Fibroblast of lung (primary cell): ENCODE measurements around the gene WNK1. TPM values are rescaled to one million over a fixed set of nuclear protein-coding genes. Genes with fewer than 3 reads are reported as not detected.
"Not testable (repeated sequence)": the region's sequence is repeated elsewhere in the genome, so short reads cannot be mapped to it uniquely, and the experiment has no call there.

ENCODE experiments used
- DNase-seq, 2 donors: peaks; one replicate each; pipeline versions ENCODE4 v3.0.0 to v3.0.0-alpha.2; 2010; ENCODE audit warnings: low read depth in 2 of 2
- H2AFZ ChIP-seq: 2 replicates; pipeline ENCODE4 v1.5.1; 2012; ENCODE audit warnings: low read length, control low read depth, inconsistent platforms
- H3K27ac ChIP-seq: 2 replicates; pipeline ENCODE4 v1.5.1; 2011; ENCODE audit warnings: low read length, control low read depth; ENCODE audit not compliant: insufficient read depth
- H3K27me3 ChIP-seq: 2 replicates; pipeline ENCODE4 v1.5.1; 2011; ENCODE audit warnings: mild to moderate bottlenecking, low read length; ENCODE audit not compliant: control insufficient read depth, insufficient read depth
- H3K36me3 ChIP-seq: 2 replicates; pipeline ENCODE4 v1.5.1; 2011; ENCODE audit warnings: low read length; ENCODE audit not compliant: control insufficient read depth, insufficient read depth
- H3K4me1 ChIP-seq: 2 replicates; pipeline ENCODE4 v1.5.1; 2011; ENCODE audit warnings: low read length; ENCODE audit not compliant: control insufficient read depth, insufficient read depth; ENCODE audit errors: extremely low read depth
- H3K4me2 ChIP-seq: 2 replicates; pipeline ENCODE4 v1.5.1; 2011; ENCODE audit warnings: low read length, control low read depth; ENCODE audit not compliant: insufficient read depth; ENCODE audit errors: extremely low read depth
- H3K4me3 ChIP-seq, 4 experiments: fragments of 200-600 bp in 1 of 4; sonication (generic) in 1 of 4; replicated peaks in 1 of 4; 2 replicates each; pipeline ENCODE4 v1.5.1; 2011 to 2016; ENCODE audit warnings: low read length in 4 of 4, low read depth in 3 of 4, mild to moderate bottlenecking in 3 of 4, control low read depth in 2 of 4, inconsistent platforms in 1 of 4, mixed read lengths in 1 of 4; ENCODE audit not compliant: insufficient read depth in 1 of 4; ENCODE audit errors: control extremely low read depth in 1 of 4
- H3K79me2 ChIP-seq: 2 replicates; pipeline ENCODE4 v1.5.1; 2012; ENCODE audit warnings: mild to moderate bottlenecking, low read length, inconsistent platforms; ENCODE audit not compliant: control insufficient read depth, insufficient read depth
- H3K9ac ChIP-seq: 2 replicates; pipeline ENCODE4 v1.5.1; 2011; ENCODE audit warnings: mild to moderate bottlenecking, low read length, control low read depth; ENCODE audit not compliant: insufficient read depth
- H3K9me3 ChIP-seq: 2 replicates; pipeline ENCODE4 v1.5.1; 2012; ENCODE audit warnings: low read depth, low read length; ENCODE audit not compliant: control insufficient read depth, insufficient read depth
- H4K20me1 ChIP-seq: 2 replicates; pipeline ENCODE4 v1.5.1; 2011; ENCODE audit warnings: low read length; ENCODE audit not compliant: control insufficient read depth, insufficient read depth; ENCODE audit errors: extremely low read depth
- EZH2 ChIP-seq: IDR thresholded peaks from 2 replicates; pipeline ENCODE4 v1.5.1; 2012; ENCODE audit warnings: low read length, control low read depth, mild to moderate bottlenecking; ENCODE audit errors: missing control alignments
- polyA plus RNA-seq, 2 donors: library from polyadenylated mRNA; depleted of rRNA in 1 of 2; stranded (reverse) in 1 of 2; unstranded in 1 of 2; fragments of >200 nt; gene quantifications; 2 replicates each; pipeline ENCODE4 v1.2.1, GENCODE V29; 2011 to 2012; ENCODE audit warnings: missing spikeins in 1 of 2
- total RNA-seq: library from RNA; depleted of rRNA; stranded (reverse); fragments of >200 nt; gene quantifications from 2 replicates; pipeline ENCODE4 v1.2.1, GENCODE V29; 2014
- TF ChIP-seq, protein P1 (sequence below), 2 donors: IDR thresholded peaks in 1 of 2; conservative IDR thresholded peaks in 1 of 2; 1 replicate in 1 of 2; 2 replicates in 1 of 2; pipeline ENCODE4 v1.5.1; 2011 to 2012; ENCODE audit warnings: low read length in 2 of 2, control low read depth in 1 of 2, inconsistent platforms in 1 of 2, low read depth in 1 of 2, mild to moderate bottlenecking in 1 of 2

WNK1 gene
- total and polyA plus RNA-seq, 2 donors (not counting 1 experiment from before 2014, with no cell fraction given), result 38.5 to 130 TPM

DNA sequence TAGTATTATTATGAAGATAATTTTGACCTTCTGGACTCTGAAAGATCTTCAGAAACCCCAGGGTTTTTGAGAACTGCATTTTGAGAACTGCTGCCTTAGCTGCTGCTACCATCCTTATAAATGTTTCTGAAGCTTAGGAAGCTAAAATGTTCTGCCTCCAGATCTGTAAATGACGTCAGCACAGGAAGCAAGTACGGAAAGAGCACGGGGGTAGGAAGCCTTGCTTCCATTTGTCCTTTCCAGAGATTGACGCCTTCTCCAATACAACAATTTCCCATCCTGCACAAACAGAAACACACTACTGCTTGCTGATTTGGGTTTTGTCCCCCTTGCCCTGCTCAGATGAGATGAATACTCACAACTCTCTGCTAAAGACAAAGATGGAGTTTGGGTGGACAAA is 179.2 kb downstream of the WNK1 start:
- H3K9ac ChIP-seq, result no peak overlapping the region
- no peak overlapping the region for H3K27ac ChIP-seq
- H3K4me3 ChIP-seq, result no peak overlapping the region

DNA sequence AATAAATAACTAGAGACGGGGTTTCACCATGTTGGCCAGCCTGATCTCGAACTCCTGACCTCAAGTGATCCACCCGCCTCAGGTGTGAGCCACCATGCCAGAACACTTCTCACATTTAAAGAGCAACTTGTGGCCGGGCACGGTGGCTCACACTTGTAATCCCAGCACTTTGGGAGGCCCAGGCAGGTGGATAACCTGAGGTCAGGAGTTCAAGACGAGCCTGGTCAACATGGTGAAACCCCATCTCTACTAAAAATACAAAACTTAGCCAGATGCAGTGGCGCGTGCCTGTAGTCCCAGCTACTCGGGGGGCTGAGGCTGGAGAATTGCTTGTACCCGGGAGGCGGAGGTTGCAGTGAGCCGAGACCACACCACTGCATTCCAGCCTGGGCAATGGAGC is 183.5 kb downstream of the WNK1 start:
- not testable (repeated sequence) for H3K36me3 ChIP-seq, H3K4me1 ChIP-seq, H3K9ac ChIP-seq, H3K4me2 ChIP-seq, DNase-seq, H3K9me3 ChIP-seq, H3K4me3 ChIP-seq, H4K20me1 ChIP-seq, H3K27me3 ChIP-seq, H3K27ac ChIP-seq, H2AFZ ChIP-seq
- H3K79me2 ChIP-seq, result peaks cover 13% of the 10 kb centered on the region

More for the DNA sequence above, 179.2 kb downstream of the WNK1 start:
- H3K27me3 ChIP-seq, result no peaks in the 10 kb centered on the region
- H2AFZ ChIP-seq, result no peak overlapping the region
- H4K20me1 ChIP-seq, result no peaks in the 10 kb centered on the region
- no peak for DNase-seq
- TF ChIP-seq, protein P1, sequence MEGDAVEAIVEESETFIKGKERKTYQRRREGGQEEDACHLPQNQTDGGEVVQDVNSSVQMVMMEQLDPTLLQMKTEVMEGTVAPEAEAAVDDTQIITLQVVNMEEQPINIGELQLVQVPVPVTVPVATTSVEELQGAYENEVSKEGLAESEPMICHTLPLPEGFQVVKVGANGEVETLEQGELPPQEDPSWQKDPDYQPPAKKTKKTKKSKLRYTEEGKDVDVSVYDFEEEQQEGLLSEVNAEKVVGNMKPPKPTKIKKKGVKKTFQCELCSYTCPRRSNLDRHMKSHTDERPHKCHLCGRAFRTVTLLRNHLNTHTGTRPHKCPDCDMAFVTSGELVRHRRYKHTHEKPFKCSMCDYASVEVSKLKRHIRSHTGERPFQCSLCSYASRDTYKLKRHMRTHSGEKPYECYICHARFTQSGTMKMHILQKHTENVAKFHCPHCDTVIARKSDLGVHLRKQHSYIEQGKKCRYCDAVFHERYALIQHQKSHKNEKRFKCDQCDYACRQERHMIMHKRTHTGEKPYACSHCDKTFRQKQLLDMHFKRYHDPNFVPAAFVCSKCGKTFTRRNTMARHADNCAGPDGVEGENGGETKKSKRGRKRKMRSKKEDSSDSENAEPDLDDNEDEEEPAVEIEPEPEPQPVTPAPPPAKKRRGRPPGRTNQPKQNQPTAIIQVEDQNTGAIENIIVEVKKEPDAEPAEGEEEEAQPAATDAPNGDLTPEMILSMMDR (conservative IDR thresholded peaks at IDR 0.05 in 1 of 2, IDR thresholded peaks at IDR 0.05 in 1 of 2; ENCODE audit: low read depth in 1 of 2, low read length in 2 of 2), result no peak
- no peak for TF ChIP-seq EZH2
- peaks cover 7% of the 10 kb centered on the region for H3K36me3 ChIP-seq
- no peaks in the 10 kb centered on the region for H3K4me1 ChIP-seq
- H3K9me3 ChIP-seq, result no peaks in the 10 kb centered on the region
- H3K79me2 ChIP-seq, result no peaks in the 10 kb centered on the region
- no peak overlapping the region for H3K4me2 ChIP-seq

DNA sequence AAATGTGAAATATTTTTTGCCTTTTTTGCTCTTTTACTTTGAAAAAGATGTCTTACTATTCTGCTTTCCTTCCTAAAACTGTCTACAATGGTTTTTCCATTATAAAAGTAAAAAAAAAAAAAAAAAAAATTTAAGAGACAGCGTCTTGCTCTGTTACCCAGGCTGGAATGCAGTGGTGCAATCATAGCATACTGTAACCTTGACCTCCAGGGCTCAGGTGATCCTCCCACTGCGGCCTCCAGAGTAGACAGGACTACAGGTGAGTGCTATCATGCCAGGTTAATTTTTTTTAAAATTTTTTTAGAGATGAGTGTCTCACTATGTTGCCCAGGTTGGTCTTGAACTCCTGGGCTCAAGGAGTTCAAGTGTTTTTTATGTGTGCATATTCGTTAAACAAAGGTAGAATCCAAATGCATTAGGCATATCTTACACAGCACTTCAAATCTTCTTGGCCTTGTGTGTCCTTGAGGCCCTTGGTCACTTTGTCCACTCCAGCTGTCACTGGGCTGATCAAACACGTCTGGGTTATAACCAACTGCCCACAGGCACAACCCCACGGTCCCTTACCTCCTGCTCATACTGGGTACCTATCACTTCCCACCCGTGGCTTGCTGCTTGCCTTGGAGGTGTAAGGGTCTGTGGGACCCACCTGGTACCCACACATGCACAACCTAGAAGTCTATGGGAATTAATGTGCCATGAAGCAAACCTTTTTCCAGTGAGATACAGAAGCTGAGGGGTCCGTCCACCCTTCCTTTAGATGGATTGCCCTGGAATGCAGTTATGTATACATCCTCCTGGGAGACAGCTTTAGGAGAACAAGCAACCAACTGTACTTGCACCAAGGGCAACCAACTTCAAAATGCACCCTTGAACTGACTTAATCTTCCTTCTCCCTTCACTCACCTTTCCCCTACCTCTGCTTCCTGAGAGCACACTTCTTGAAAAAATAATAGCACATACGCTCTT is 184.3 kb downstream of the WNK1 start:
- Histone ChIP-seq H3K4me2 (no peak overlapping the region), H3K9me3 (no peaks in the 10 kb centered on the region), H3K36me3 (peaks cover 1% of the 10 kb centered on the region), H3K9ac (no peak overlapping the region), H3K4me1 (no peaks in the 10 kb centered on the region), H3K27me3 (no peaks in the 10 kb centered on the region), H3K79me2 (peaks cover 13% of the 10 kb centered on the region), H3K4me3 (no peak overlapping the region), H3K27ac (no peak overlapping the region), H2AFZ (no peak overlapping the region), H4K20me1 (no peaks in the 10 kb centered on the region)
- no peak for DNase-seq
- TF ChIP-seq, protein P1 (conservative IDR thresholded peaks at IDR 0.05 in 1 of 2, IDR thresholded peaks at IDR 0.05 in 1 of 2; ENCODE audit: low read depth in 1 of 2, low read length in 2 of 2), result no peak
- TF ChIP-seq EZH2, result no peak
